Measurements from ENCODE around the gene GATM.

DNA sequence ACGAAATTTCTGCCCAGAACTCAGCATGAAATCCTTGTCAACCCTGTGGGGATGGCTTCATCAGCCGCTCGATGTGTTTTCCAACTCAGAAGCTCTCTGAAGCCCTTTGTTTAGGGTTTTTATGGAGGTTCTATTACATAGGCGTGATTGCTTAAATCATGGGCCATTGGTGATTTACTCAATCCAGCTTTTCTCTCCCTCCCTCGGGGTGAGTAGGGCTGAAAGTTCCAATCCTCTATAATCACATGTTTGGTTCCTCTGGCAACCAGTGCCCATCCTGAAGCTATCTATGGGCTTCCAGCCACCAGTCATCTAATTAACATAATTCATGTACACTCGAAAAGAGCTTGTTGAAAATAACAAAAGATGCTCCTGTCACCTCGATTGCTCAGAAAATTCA lies 51.6 kb downstream of the GATM start:
- no peak for TF ChIP-seq POLR2A (IDR thresholded peaks at IDR 0.05; ENCODE audit: low read length)
- no peak for TF ChIP-seq GATA1 (IDR thresholded peaks at IDR 0.05; ENCODE audit: low read depth, low read length)
